Stimulated activated CD4-positive, alpha-beta T cell treated with anti-CD3 and anti-CD28 coated beads, Interleukin-15, amount 100 ng/mL, for 24 hours (primary cell): ENCODE results near the gene SLCO1A2.

ENCODE experiments used
- DNase-seq: peaks from one replicate; pipeline ENCODE4 v3.0.0-alpha.2; 2020

SLCO1A2 gene

DNA sequence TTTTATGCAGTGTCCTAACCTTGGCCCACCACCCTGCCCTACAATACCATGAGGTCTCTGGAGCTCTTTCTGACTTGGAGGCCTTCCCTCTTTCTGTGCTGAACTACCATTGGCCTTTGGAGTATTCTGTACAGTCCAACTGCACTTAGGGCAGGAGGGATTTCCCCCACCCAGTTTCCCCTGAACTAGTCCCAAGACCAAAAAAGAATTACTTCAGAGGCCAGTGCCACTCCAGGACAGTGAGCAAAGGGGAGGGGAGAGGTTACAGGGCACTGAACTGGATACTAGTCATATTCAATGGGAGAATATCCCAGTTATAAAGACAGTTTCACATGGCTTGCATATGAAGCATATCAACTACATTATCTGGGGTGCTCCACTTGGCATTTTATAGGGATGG, 6.1 kb downstream of the SLCO1A2 start:
- no peak for DNase-seq

DNA sequence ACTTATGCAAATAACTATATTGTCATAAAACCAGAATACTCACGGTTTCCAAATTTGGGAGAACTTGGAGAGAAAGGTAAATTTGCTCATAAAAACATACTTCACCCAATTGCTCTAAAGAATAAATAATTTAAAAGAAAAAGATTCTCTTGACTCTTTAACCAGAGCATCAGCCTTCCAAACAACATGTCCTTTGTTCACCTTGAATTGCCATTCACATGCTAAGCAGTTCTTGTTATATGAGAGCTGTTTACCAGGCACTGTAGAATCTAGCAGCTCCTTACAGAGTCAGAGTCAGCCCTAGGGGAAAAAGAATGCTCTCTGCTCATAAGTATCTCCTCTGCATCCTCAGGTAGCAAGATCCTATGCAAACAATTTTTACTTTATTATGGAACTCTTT, 10.2 kb downstream of the SLCO1A2 start:
- DNase-seq = no peak

DNA sequence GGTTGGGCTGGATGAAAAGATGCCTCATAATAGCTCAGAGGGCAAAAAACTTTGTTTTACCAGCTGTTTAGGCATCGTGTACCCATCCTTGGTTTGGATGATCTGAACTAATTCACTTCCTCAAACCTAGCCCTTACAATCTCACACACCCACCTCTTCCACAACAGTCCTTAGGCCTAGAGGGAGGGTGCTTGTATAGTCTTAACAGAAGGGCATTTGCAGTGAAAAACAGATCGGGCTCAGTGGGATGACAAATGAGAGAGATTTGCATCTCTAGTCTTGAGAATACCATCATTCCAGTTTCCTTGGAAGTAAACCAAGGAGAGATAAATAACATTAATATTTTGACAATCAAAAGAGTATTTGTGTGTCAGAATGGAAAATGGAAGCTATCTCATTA, 11.0 kb downstream of the SLCO1A2 start:
- no peak for DNase-seq

DNA sequence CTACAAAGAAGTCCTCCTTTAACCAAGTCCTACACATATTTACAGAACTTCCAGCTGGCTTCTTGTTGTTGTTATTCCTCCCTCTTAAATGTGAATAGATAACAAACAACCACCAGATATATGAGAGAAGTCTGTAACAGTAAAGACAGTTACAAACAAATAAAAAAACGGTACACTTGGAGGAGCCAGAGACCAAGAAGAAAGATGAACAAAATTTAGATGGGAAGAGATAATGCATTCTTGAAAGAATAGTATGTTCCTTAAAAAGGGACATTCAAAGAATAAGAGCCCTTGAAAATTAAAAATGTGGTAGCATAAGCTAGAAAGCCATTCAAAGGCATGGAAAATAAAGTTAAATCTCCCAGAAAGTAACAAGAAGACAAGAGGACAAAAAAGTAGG, 25.9 kb downstream of the SLCO1A2 start:
- DNase-seq = no peak

DNA sequence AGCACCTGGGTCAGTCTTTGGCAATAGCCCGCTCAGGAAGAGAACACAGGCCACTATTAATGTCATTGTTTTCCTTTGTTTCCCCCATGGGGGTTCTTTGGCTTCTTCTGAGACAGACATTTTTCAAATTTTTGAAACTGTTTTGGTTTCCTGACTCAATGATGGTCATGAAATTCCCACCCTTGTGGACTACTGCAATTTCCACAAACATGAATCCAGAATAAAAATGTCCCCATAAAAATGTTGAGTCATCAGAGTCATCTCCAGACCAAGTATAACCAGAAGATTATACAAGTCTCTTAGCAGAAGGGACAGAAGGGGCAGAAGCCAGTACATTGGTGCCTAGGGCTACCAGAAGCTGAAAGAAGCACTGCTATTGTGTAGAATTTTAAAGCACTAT, 29.1 kb downstream of the SLCO1A2 start:
- DNase-seq = no peak

DNA sequence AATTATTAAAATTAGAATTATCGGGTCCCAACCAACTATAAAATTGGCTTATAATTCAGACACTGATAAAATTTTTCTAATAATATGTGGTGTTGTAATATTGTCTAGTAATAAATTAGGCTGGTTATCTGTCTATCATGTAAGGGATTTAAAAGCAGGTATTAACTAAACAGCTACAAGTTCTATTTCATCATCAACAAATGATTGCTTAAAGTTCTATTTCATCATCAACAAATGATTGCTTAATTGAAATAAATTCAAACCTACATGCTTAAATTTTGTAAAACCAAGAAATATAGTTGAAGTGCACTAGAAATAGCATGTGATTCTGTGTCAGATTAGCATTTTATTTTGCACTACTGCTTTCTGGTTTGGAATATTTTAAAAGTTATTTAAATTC, 34.1 kb downstream of the SLCO1A2 start:
- no peak for DNase-seq

DNA sequence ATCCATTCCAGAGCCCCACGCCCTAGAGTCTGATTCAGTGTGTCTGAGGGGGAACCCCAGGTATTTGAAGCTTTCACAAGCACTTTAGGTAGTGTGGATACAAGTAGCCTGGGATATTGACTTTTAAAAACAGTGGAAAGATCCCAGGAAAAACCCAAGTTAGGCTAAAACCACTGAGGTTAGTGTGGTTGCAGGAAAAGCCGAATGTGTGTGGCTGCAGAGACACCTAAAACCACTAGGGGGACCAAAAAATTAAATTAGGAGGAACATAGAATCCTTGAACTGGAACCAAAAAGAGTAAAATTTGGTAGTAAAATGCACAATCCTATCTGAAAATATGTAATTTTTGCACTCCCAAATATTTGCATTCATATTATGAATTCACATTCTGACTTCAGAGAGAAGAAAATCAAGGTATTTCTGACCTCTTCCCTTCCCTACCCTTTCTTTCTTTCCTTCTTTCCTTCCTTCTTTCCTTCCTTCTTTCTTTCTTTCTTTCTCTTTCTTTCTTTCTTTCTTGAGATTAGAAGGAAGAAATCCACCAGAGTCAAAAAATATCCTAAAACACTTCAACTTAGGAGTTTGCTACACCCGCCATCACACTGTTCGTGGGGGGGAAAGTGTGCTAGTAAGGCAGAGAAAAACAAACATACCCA, 37.8 kb downstream of the SLCO1A2 start:
- no peak for DNase-seq

DNA sequence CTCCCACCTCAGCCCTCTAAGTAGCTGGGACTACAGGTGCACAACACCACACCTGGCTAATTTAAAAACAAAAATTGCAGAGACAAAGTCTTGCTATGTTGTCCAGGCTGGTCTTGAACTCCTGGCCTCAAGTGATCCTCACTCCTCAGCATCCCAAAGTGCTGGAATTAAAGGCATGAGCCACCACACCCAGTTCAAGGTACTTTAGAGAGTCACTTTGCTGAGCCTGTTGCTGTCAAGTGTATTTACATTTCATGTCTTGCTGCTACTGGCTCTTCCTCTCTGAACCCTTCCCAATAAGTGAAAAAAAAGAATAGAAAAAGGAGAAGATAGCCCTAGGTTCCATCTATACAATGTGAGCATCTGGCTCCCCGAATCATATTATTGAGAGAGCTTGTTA, 38.4 kb downstream of the SLCO1A2 start:
- no peak for DNase-seq

DNA sequence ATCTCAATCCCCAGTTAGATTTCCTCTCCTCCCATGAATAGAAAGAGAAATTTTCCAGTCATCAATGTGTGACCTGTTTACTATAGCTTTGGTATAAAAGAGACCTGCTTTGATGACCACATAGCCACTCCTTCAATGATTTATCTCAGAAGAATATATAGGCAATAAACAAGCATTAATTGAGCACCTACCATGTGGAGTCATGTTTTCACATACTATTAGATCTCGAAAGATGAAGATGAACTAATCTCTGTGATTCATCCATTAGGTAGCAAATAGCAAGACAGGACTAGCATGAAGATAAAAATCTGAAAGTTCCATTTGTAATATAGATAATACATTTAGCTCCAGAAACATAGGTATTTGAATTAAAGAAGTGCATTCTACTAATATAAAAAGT, 40.5 kb downstream of the SLCO1A2 start:
- DNase-seq = no peak

DNA sequence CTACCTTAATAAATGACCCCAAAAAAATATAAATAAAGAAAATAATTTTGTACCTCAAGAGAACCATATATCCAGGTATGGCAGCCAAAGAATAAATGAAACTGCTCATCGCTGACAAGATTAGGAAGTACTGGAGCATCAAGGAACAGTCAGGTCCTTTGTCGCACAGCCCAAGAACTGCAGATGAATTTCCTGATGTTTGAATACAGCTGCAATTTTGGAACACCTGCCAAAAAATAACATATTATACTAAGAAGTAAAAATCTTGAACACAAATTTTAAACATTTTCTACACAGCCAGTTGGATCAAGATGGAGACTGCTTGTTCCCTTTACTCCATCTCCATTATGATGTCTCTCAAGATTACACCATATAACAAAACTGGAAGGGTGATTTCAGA, 42.6 kb downstream of the SLCO1A2 start:
- DNase-seq = no peak

DNA sequence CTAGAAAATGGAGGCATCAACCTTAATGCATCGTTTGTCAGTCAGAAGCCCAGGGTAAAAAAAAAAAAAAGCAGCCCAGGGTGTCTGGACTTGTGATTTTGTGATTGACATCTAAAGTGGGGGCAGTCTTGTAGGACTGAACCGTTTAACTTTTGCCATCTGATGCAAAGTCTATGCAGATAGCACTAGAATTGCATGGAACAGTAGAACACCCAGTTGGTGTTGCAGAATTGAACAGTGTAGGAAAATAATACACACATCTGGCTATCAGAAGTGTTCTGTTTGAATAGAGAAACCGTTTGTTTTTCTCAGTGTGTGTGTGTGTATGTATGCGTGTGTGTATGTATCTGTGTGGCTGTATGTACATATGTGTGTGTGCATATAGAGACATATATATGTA, 45.0 kb downstream of the SLCO1A2 start:
- DNase-seq = no peak

DNA sequence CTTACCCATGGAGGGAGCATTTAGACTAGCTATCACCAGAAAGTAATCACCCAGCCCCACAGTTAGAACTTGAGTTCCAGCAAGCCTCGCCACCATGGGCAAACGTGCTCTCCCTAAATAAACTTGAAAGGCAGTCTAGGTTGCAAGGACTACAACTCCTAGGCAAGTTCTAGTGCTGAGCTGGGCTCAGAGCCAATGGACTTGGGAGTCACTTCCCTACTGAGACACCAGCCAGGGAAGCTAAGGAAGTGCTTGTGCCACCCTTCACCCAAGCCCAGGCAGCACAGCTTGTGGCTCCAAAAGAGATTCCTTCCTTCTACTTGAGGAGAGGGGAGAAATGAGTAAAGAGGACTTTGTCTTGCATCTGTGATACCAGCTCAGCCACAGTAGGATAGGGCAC, 57.9 kb downstream of the SLCO1A2 start:
- DNase-seq = no peak

DNA sequence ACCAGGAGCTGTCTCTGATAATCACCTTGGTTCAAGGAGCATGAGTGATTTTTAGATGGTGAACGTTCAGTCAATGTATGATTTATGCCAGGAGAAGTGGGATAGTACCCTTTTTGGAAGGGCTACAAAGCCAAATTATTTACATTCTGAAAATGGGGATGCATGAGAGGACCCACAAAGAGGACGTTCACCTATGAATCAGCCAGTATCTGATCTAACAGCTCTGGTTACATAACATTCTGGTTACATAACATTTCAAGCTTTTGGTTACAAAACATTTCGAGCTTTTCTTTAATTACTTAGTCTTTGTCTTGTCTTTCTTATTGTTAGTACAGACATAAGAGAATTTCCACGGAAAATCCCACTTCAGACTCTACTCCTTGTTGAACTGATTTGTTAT, 68.8 kb downstream of the SLCO1A2 start:
- no peak for DNase-seq

DNA sequence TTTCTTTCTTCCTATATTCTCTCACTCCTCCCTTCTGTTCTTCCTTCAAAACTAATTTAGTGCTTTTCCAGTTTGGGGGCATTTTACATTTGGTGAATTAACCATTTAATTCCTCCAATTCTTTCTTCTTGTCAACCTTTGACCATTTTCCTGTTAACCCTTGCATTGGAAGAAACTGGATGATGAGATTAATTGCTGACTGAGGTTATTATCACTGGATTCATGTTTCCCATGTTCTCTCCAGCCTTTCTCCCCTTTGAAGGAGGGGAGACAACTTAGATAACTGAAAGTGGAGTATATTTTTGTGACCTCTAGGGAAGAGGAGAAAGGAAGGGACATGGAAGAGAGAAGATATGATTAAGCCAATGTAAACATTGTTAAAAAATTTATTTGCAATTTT, 70.5 kb downstream of the SLCO1A2 start:
- DNase-seq = no peak

DNA sequence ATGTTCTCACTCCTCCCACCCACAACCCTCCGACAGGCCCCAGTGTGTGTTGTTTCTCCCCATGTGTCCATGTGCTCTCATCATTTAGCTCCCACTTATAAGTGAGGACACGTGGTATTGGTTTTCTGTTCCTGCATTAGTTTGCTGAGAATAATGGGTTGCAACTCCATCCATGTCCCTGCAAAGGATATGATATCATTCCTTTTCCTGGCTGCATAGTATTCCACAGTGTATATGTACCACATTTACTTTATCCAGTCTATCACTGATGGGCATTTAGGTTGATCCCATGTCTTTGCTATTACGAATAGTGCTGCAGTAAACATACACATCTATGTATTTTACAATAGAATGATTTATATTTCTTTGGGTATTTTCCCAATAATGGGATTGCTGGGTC, 77.5 kb downstream of the SLCO1A2 start:
- no peak for DNase-seq

DNA sequence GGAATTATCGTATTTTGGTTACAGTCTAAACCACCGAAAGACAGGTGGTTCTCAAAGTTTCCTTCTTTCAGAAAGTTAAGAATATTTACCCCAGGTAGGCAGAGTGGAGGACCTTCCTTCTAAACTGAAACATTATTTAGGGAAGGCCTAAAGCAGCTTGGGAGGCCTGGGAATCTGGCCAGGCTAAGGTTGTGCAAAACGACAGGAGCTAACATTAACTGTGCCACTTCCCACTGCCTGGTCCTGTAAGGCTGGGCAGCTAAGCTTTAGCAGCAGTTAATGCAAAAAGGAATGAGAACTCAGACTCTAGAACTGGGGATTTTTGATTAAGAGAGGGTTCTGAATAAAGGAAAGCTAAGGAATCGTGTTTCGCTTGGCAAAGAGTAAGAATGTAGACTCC, 82.6 kb downstream of the SLCO1A2 start:
- DNase-seq = no peak

DNA sequence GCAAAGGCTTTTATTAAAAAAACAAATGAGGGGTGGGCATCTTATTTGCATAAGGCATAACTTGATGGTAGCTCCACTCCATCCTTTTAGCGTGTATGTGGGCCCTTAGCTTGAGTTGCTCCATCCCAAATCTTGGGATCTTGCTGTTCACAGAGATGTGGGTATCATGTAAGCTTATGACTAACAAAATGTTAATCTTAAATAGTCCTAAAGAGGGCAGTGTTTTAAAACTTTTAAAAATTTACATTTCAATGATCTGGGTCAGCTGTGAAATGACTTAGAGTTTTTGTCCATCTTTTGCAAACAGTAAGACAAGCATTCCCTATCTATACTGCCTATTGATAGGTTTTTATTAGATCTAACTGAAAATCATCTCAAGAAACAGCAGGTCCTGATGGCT, 86.0 kb downstream of the SLCO1A2 start:
- DNase-seq = no peak

DNA sequence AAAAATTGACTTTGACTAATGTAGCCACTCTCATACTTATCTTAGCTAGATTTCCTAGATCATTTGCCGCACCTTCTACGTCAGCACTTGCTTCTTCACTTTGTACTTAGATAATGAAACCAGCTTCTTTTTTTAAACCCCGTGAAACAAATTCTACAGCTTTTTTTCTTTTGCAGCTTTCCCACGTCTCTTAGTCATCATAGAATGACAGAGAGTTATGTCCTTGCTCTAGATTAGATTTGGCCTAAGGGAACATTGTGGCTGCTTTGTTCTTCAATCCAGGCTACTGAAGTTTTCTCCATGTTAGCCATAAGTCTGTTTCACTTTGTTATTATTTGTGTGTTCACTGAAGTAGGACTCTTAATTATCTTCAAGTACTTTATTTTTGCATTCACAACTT, 94.9 kb downstream of the SLCO1A2 start:
- no peak for DNase-seq

DNA sequence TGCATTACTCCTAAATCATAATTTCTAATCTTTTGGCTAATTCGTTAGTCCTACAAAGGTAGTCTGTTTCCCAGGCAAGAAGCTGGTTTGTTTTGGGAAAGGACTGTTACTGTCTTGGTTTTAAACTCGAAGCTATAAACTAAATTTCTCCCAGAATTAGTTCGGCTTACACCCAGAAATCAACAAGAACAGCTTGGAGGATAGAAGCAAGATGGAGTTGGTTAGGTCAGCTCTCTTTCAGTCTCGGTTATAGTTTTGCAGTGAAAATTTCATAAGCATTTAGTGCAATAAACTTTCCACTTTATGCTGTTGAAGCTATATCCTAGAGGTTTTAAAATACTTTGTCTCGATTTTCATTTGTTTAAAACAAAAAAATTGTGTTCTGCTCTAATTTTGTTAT, 100.3 kb downstream of the SLCO1A2 start:
- no peak for DNase-seq

DNA sequence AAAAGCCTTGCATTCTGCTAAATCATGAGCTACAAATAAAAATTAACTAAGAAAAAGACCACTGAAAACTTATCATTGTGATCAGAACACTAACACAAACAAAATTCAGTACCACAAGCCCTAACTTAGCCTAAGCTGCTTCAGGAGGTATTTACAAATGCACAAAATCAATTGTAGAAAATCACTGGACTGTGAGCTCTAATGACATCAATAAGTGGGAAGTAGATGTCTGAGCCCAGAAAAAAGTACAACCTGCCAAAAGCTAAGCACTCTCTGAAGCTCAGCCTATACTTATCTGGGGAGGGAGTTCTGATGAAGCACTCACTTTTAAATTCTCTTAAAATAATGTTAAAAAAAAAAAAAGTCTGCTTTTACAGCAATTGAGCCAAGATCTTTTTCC, 110.8 kb downstream of the SLCO1A2 start:
- no peak for DNase-seq

DNA sequence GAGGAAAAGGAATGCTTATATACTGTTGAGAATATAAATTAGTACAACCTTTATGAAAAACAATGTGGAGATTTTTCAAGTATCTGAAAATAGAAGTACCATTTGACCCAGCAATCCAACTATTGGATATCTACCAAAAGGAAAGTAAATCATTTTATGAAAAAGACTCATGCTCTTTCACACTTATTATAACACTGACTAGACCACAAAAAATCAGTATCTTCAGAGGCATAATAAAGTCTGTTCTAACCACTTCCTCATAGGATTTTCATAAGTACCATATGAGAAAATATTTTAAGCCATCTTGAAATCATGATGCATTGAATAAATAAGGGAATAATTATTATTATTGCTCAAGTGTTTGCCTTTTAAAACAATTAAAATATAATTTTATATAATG, 112.9 kb downstream of the SLCO1A2 start:
- DNase-seq = no peak

DNA sequence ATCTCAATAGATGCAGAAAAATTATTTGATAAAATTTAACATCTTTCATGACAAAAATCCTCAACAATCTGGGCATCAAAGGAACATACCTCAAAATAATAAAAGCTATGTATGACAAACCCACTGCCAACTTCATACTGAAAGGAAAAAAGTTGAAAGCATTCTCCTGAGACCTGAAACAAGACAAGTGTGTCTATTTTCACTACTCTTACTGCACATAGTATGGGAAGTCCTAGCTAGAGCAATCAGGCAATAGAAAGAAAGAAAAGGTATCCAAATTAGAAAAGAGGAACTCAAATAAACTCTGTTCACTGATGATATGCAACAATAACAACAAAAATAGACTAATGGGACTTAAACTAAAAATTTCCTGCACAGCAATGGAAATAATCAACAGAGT, 113.6 kb downstream of the SLCO1A2 start:
- no peak for DNase-seq

DNA sequence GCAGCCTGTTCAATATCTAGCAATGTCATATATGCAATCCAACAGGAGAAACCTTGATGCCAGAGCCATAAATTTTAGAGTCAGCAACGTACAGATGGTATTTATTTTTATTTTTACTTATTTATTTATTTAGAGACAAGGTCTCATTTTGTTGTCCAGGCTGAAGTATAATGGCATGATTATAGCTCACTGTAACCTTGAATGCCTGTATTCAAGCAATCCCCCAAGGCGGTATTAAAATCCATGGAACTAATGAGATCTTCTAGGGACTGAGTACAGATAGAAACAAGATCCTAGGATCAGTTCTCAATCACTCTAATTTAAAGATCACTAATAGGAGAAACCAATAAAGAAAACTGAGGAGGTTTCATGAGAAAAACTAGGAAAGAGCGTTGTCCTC, 114.5 kb downstream of the SLCO1A2 start:
- DNase-seq = no peak

DNA sequence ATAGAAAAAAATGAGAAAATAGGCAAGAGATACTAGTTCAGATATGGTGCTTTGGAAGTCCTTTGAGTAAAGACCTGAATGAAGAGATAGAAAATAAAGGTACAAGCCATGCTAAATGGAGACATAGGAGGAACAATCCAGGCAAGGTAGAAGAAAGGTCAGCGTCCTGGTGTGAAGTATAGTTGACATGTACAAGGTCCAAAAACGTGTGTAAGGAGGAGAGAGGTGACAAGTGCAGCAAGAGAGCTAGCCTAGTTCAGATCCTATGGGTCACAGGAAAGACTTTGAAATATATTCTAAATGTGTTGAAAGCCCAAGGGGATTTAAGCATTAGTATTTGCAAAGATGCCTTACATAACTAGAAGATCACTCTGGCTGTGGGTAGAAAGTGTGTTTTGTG, 115.5 kb downstream of the SLCO1A2 start:
- DNase-seq = no peak
